Activated CD4-positive, alpha-beta T cell treated with anti-CD3 and anti-CD28 coated beads, Interleukin-2, amount 10 ng/mL, durations not matched to agents 7 days and 5 days (primary cell): ENCODE measurements around the gene ATE1. TPM values are rescaled to one million over a fixed set of nuclear protein-coding genes. Genes with fewer than 3 reads are reported as not detected.

ENCODE experiments used
- CTCF ChIA-PET: fragments of 350-600 bp; sonication (Branson Sonifier 250); formaldehyde crosslinking; loops from one replicate; lab custom pipeline; 2021; ENCODE audit warnings: antibody characterized with exemption; lab: Charles Lee
- POLR2A ChIA-PET: fragments of 350-600 bp; sonication (Branson Sonifier 250); formaldehyde crosslinking; loops from one replicate; lab custom pipeline; 2021; ENCODE audit warnings: antibody characterized with exemption; lab: Charles Lee
- DNase-seq: peaks from one replicate; pipeline ENCODE4 v3.0.0-alpha.2; 2020
- H3K27ac Mint-ChIP-seq: one replicate; pipeline ENCODE4 v1.8.0; 2021; ENCODE audit warnings: mild to moderate bottlenecking, moderate library complexity, mixed read lengths
- H3K27me3 Mint-ChIP-seq: one replicate; pipeline ENCODE4 v1.8.0; 2021; ENCODE audit warnings: mixed read lengths
- H3K36me3 Mint-ChIP-seq: one replicate; pipeline ENCODE4 v1.8.0; 2021; ENCODE audit warnings: low read depth, mixed read lengths
- H3K4me1 Mint-ChIP-seq: one replicate; pipeline ENCODE4 v1.8.0; 2021; ENCODE audit warnings: mixed read lengths
- H3K4me3 Mint-ChIP-seq: one replicate; pipeline ENCODE4 v1.8.0; 2021; ENCODE audit warnings: mild to moderate bottlenecking, moderate library complexity, mixed read lengths
- H3K9me3 Mint-ChIP-seq: one replicate; pipeline ENCODE4 v1.8.0; 2021; ENCODE audit warnings: mixed read lengths
- total RNA-seq, 2 experiments: library from RNA; stranded (reverse); gene quantifications; one replicate each; pipeline ENCODE4 v1.2.3, GENCODE V29; 2021

The ATE1 gene
- total RNA-seq, 2 experiments from 2014 or later = 23.1 to 24.4 TPM

DNA sequence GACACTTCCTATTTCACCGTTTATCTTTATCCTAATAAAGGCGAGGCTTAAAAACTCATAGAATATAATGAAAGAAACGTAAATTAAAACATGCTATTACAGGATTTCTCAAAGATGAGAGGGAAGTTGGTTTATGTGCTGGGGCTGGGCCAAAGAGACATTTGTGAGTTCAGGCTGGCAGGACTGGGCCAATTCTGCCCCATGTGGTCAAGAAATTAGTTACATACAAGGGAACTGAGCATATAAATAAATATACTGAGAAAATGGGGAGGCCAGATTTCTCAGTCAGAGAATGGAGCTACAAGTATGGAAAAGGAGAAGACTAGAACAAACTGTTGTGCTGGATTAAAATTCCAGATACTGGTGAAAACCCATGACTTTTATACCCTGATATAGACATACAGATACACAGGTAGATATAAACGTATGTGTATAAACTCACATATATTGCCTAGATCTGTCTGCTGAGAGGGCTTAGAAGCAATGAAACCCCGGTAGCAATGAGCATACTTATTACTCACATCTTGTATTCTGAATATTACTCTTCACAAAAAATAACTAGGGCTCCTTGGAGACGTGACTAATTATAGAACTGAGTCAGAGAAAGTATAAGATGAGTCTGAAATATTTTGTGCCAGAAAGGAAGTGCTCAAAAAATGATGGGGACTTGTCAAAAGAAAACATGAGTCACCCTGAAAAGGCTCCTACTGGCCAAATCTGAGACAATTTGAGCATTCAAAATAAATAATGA, 173.9 kb downstream of the ATE1 start:
- peaks cover 13% of the 10 kb centered on the region for H3K4me1 Mint-ChIP-seq
- no peak overlapping the region for H3K4me3 Mint-ChIP-seq
- peaks cover 28% of the 10 kb centered on the region for H3K9me3 Mint-ChIP-seq
- H3K27ac Mint-ChIP-seq = peak overlapping the region; percentile 19
- CTCF ChIA-PET = no interaction called here
- H3K27me3 Mint-ChIP-seq = no peaks in the 10 kb centered on the region
- H3K36me3 Mint-ChIP-seq = peaks cover 26% of the 10 kb centered on the region
- POLR2A ChIA-PET = no interaction called here
- DNase-seq = no peak

DNA sequence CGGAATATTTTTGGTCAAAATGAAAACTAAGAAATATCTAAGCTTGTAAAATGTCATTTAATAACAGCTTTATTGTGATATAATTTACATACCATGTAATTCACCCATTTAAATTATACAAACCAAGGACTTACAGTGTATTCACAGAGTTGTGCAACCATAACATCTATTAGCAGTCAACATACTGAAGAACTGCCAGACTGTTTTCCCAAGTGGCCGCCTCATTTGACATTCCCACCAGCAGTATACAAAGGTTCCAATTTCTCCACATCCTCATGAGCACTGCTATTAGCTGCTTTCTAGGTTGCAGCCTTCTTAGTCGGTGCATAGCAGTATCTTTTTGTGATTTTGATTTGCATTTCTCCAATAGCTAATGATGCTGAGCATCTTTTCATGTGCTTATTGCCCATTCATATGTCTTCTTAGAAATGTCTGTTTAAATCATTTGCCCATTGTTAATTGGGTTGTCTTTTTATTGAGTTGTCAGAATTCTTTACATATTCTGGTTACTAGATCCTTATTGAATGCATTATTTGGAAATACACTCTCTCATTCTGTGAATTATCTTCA, 176.6 kb downstream of the ATE1 start:
- ChIA-PET CTCF (no interaction called here), POLR2A (no interaction called here)
- peaks cover 13% of the 10 kb centered on the region for H3K36me3 Mint-ChIP-seq
- H3K9me3 Mint-ChIP-seq = peaks cover 13% of the 10 kb centered on the region
- H3K27ac Mint-ChIP-seq = no peak overlapping the region
- H3K4me3 Mint-ChIP-seq = no peak overlapping the region
- no peaks in the 10 kb centered on the region for H3K27me3 Mint-ChIP-seq
- no peak for DNase-seq
- H3K4me1 Mint-ChIP-seq = peaks cover 13% of the 10 kb centered on the region

GRCh38 chr10:121747163-121747775, 180.6 kb downstream of the ATE1 start:
- DNase-seq = no peak
- ChIA-PET POLR2A (no interaction called here), CTCF (no interaction called here)
- Mint-ChIP-seq H3K27me3 (no peaks in the 10 kb centered on the region), H3K4me1 (no peaks in the 10 kb centered on the region), H3K9me3 (no peaks in the 10 kb centered on the region), H3K4me3 (no peak overlapping the region), H3K36me3 (peaks cover 1% of the 10 kb centered on the region), H3K27ac (no peak overlapping the region)

GRCh38 chr10:121741248-121741792, 186.5 kb downstream of the ATE1 start:
- no peak for DNase-seq
- no peak overlapping the region for H3K27ac Mint-ChIP-seq
- no peak overlapping the region for H3K4me3 Mint-ChIP-seq
- peaks cover 3% of the 10 kb centered on the region for H3K4me1 Mint-ChIP-seq
- ChIA-PET POLR2A (no interaction called here), CTCF (no interaction called here)
- H3K27me3 Mint-ChIP-seq = peaks cover 20% of the 10 kb centered on the region
- no peaks in the 10 kb centered on the region for H3K9me3 Mint-ChIP-seq
- H3K36me3 Mint-ChIP-seq = peaks cover 6% of the 10 kb centered on the region

- ChIA-PET CTCF (no interaction called here), POLR2A (no interaction called here)
- peaks cover 6% of the 10 kb centered on the region for H3K36me3 Mint-ChIP-seq
- H3K27me3 Mint-ChIP-seq = peaks cover 24% of the 10 kb centered on the region
- DNase-seq = no peak
- no peaks in the 10 kb centered on the region for H3K9me3 Mint-ChIP-seq
- H3K27ac Mint-ChIP-seq = no peak overlapping the region
- H3K4me3 Mint-ChIP-seq = no peak overlapping the region
- H3K4me1 Mint-ChIP-seq = peaks cover 3% of the 10 kb centered on the region
Measured at GRCh38 chr10:121740069-121740468, 187.8 kb downstream of the ATE1 start.

DNA sequence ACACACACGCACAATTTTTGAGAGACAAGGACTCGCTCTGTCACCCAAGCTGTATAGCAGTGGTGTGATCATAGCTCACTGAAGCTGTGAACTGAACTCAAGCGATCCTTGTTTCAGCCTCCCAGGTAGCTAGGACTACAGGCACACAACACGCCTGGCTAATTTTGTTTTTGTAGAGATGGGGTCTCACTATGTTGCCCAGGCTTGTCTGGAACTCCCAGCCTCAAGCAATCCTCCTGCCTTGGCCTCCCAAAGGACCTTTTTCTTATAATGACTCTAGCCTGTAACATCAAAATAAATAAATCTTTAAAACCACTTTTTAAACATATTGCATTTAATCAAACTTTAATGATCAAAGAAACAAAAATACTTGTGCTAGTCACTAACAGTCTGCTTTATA, 188.7 kb downstream of the ATE1 start:
- Mint-ChIP-seq H3K9me3 (no peaks in the 10 kb centered on the region), H3K4me1 (peaks cover 3% of the 10 kb centered on the region), H3K36me3 (peaks cover 6% of the 10 kb centered on the region), H3K27me3 (peaks cover 24% of the 10 kb centered on the region), H3K27ac (no peak overlapping the region), H3K4me3 (no peak overlapping the region)
- ChIA-PET POLR2A (no interaction called here), CTCF (no interaction called here)
- DNase-seq = no peak

DNA sequence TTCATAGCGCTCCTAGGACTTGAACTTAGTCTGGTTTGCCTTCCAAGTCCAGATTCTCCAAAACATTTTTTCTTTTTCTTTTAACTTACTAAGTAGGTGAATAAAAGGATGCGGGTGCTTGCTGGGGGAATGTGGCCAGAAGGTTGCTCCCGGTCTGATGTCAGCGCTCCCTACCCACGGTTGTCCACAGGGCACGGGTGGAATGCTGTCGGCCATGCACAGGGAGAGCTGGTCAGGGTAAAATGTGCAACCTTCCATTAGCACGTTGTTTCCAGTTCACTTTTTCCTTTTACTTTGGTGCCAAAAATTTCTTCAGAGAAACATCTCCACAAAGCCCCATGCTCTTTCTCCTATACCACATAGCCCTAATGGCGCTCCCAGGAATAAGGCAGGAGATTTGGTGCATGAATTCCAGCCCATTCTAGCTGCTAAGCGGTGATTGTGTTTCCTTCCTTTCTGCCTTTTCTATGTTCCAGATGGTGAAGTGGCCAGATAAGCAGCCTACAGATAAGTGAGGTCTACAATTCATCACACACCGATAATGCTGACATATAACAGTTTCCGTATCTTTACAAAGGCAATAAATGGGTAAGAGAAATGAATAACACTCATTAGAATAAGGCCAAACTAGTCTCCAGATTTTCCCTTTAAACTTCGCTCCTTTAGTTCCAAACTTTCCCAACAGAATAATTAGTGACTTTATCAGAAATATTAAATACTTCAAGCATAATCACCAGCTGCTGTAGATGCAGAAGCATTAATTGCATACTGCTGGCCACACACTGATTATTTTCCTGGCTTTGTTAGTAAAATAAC, 191.3 kb downstream of the ATE1 start:
- H3K4me3 Mint-ChIP-seq = no peak overlapping the region
- ChIA-PET POLR2A (no interaction called here), CTCF (no interaction called here)
- no peaks in the 10 kb centered on the region for H3K9me3 Mint-ChIP-seq
- peaks cover 5% of the 10 kb centered on the region for H3K36me3 Mint-ChIP-seq
- no peak overlapping the region for H3K27ac Mint-ChIP-seq
- peaks cover 24% of the 10 kb centered on the region for H3K27me3 Mint-ChIP-seq
- H3K4me1 Mint-ChIP-seq = peaks cover 3% of the 10 kb centered on the region
- no peak for DNase-seq

DNA sequence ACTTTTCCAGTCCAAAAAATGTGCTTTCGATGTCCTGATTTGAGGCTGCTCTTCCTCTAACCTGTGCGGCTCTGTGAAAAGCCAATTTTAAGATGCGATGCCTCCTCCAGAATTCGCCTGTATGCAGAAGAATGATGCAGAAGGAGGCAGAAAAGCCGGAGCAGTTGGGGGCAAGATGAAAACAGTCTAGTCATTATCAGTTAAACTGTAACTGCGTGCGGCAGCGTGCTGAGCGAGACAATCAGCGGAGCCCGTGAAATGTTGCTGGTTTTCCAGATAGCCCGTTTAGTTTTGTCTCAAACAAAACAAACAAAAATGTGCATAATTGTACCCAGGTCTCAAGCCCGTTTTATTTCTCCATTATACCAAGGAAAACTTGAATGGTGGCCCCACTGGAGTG, 192.6 kb downstream of the ATE1 start:
- CTCF ChIA-PET = interaction anchor here (0.7 kb wide), 1 partner anchor 733 kb away, joined by 3 read pairs; no protein-coding TSS in a partner anchor
- no peak overlapping the region for H3K27ac Mint-ChIP-seq
- peaks cover 24% of the 10 kb centered on the region for H3K27me3 Mint-ChIP-seq

GRCh38 chr10:121734589-121735045, 193.2 kb downstream of the ATE1 start:
- H3K9me3 Mint-ChIP-seq = no peaks in the 10 kb centered on the region
- CTCF ChIA-PET = interaction anchor here (0.7 kb wide), 1 partner anchor 732 kb away, joined by 3 read pairs; no protein-coding TSS in a partner anchor
- no peak overlapping the region for H3K4me3 Mint-ChIP-seq
- H3K36me3 Mint-ChIP-seq = no peaks in the 10 kb centered on the region
- H3K27ac Mint-ChIP-seq = no peak overlapping the region
- POLR2A ChIA-PET = no interaction called here
- peaks cover 3% of the 10 kb centered on the region for H3K4me1 Mint-ChIP-seq
- H3K27me3 Mint-ChIP-seq = peaks cover 24% of the 10 kb centered on the region
- no peak for DNase-seq

More for the DNA sequence above, 192.6 kb downstream of the ATE1 start:
- no peak for DNase-seq
- Mint-ChIP-seq H3K4me1 (peaks cover 3% of the 10 kb centered on the region), H3K9me3 (no peaks in the 10 kb centered on the region), H3K4me3 (no peak overlapping the region), H3K36me3 (no peaks in the 10 kb centered on the region)
- POLR2A ChIA-PET = no interaction called here

DNA sequence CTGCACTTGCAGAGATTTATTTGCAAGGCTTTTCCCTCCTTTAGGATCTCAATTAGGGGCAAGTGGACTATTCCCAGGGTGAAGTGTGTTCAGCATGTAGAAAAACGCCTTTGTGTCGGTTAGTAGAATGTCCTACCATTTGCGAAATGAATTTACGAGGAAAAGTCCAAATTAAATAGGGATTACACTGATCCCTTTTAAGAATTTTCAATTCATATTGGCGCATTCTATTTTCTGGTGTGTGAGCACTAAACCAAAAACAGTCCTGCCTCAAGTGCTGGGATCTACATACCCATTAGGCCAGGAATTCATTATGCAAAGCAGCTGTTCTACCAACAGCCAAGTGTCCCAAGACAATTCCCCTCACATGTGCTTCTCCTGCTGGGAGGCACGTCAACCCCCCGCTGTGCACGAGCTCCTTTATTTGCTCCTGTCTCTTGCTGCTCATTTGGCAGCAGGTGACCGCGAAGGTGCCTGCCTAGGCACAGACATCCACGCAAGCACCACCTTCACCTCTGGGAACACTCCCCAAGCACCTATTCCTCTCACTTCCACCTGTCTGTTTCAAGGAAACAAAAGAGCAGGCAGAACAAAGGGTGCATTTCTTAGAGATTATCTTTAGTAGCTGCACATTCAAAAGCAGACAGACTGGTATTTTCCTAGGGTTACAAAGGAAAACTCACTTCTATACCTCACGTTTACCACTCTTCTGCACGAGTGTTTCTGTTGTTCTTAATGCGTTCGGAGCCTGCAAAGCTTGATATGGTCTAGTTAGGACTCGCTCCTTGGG, 195.0 kb downstream of the ATE1 start:
- ChIA-PET POLR2A (no interaction called here), CTCF (no interaction called here)
- Mint-ChIP-seq H3K36me3 (no peaks in the 10 kb centered on the region), H3K9me3 (no peaks in the 10 kb centered on the region), H3K4me3 (no peak overlapping the region), H3K4me1 (no peaks in the 10 kb centered on the region), H3K27me3 (peaks cover 18% of the 10 kb centered on the region), H3K27ac (no peak overlapping the region)
- no peak for DNase-seq

DNA sequence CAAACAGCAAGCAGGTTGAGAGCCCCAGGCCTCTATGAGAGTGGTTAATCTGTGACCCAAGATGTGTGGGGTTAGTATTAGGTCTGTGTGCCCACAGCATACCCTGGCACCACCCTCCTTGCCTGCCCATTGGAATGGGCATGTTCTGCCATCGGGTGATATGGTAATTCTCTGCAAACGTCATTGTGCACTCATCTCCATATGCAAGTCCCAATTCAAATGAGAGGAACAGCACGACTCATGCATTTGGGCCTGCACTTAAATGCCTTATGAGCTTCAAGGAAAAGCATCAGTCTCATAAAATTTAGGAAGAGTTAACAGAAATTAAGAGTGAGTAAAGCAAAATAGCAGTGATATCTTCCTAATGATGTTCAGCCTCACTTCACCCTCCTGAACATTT, 195.7 kb downstream of the ATE1 start:
- H3K36me3 Mint-ChIP-seq = no peaks in the 10 kb centered on the region
- H3K4me1 Mint-ChIP-seq = no peaks in the 10 kb centered on the region
- no peak for DNase-seq
- no peaks in the 10 kb centered on the region for H3K9me3 Mint-ChIP-seq
- CTCF ChIA-PET = no interaction called here
- H3K27ac Mint-ChIP-seq = no peak overlapping the region
- H3K27me3 Mint-ChIP-seq = peaks cover 12% of the 10 kb centered on the region
- H3K4me3 Mint-ChIP-seq = no peak overlapping the region
- POLR2A ChIA-PET = no interaction called here

DNA sequence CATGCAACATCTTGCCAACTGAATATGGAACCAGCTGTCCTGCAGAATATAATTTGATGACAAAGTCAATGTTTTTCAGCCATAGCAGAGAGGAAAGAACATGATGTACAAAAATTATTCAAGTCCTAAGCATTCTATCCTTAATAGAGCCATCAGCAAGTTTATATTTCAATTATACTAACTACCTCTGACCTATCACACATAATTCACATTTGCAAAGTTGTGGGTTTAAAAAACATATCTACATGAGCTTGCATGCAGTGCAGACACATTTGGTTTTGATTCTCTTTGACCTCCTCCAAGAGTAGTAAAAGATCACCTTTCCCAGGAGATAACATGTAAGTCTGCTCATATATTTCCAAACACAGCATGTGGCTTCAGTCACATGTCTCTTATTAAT, 203.5 kb downstream of the ATE1 start:
- Mint-ChIP-seq H3K9me3 (no peaks in the 10 kb centered on the region), H3K4me1 (no peaks in the 10 kb centered on the region), H3K36me3 (no peaks in the 10 kb centered on the region), H3K4me3 (no peak overlapping the region), H3K27me3 (peaks cover 9% of the 10 kb centered on the region), H3K27ac (no peak overlapping the region)
- DNase-seq = no peak
- ChIA-PET CTCF (no interaction called here), POLR2A (no interaction called here)
